Measurements from ENCODE around the gene PRKCH.

DNA sequence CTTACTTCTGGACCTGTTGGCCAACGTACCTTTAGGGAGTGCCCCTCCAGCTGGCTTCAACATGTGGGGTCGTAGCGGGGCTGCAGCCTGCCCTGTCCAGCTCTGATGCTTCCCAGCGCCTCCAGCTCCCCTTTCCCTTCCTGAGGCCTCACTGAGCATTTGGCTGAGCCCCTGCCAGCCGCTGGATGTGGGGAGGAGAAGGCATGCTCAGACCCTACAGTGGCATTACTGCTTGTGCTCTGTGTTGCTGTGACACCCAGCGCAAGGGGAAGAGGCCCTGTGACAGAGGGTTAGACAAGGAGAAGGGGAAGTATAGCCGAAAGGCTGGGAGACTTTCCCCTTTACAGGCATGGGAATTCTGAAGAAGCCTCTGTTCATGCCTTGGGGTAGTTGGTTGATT lies 145.9 kb downstream of the PRKCH start:
- TF ChIP-seq, protein P1, sequence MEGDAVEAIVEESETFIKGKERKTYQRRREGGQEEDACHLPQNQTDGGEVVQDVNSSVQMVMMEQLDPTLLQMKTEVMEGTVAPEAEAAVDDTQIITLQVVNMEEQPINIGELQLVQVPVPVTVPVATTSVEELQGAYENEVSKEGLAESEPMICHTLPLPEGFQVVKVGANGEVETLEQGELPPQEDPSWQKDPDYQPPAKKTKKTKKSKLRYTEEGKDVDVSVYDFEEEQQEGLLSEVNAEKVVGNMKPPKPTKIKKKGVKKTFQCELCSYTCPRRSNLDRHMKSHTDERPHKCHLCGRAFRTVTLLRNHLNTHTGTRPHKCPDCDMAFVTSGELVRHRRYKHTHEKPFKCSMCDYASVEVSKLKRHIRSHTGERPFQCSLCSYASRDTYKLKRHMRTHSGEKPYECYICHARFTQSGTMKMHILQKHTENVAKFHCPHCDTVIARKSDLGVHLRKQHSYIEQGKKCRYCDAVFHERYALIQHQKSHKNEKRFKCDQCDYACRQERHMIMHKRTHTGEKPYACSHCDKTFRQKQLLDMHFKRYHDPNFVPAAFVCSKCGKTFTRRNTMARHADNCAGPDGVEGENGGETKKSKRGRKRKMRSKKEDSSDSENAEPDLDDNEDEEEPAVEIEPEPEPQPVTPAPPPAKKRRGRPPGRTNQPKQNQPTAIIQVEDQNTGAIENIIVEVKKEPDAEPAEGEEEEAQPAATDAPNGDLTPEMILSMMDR (IDR thresholded peaks at IDR 0.05): no peak
- TF ChIP-seq, protein P2, sequence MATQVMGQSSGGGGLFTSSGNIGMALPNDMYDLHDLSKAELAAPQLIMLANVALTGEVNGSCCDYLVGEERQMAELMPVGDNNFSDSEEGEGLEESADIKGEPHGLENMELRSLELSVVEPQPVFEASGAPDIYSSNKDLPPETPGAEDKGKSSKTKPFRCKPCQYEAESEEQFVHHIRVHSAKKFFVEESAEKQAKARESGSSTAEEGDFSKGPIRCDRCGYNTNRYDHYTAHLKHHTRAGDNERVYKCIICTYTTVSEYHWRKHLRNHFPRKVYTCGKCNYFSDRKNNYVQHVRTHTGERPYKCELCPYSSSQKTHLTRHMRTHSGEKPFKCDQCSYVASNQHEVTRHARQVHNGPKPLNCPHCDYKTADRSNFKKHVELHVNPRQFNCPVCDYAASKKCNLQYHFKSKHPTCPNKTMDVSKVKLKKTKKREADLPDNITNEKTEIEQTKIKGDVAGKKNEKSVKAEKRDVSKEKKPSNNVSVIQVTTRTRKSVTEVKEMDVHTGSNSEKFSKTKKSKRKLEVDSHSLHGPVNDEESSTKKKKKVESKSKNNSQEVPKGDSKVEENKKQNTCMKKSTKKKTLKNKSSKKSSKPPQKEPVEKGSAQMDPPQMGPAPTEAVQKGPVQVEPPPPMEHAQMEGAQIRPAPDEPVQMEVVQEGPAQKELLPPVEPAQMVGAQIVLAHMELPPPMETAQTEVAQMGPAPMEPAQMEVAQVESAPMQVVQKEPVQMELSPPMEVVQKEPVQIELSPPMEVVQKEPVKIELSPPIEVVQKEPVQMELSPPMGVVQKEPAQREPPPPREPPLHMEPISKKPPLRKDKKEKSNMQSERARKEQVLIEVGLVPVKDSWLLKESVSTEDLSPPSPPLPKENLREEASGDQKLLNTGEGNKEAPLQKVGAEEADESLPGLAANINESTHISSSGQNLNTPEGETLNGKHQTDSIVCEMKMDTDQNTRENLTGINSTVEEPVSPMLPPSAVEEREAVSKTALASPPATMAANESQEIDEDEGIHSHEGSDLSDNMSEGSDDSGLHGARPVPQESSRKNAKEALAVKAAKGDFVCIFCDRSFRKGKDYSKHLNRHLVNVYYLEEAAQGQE (IDR thresholded peaks at IDR 0.05; ENCODE audit: insufficient read depth in 1 of 2, low read depth in 2 of 2, low read length in 1 of 2): no peak

Data from Panc1 (cell line).